ENCODE measurements around the gene CKAP4.

CKAP4 gene

GRCh38 chr12:106274575-106275121 is 26.8 kb upstream of the CKAP4 start:
- DNase-seq = no peak

DNA sequence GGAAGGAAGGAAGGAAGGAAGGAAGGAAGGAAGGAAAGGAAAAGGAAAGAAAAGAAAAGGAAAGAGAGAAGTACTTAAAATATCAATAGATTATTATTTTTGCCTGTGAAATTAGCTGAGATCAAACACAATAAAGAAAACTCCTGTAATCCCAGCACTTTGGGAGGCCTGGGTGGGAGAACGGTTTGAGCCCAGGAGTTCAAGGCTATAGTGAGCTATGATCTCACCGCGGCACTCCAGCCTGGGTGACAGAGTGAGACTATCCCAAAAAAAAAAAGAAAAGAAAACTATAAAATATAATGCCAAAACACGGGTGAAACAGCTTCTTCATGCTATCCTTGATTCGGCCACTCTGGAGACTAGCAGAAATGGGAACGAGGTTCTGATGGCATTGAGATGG is 26.2 kb upstream of the CKAP4 start:
- DNase-seq = no peak

DNA sequence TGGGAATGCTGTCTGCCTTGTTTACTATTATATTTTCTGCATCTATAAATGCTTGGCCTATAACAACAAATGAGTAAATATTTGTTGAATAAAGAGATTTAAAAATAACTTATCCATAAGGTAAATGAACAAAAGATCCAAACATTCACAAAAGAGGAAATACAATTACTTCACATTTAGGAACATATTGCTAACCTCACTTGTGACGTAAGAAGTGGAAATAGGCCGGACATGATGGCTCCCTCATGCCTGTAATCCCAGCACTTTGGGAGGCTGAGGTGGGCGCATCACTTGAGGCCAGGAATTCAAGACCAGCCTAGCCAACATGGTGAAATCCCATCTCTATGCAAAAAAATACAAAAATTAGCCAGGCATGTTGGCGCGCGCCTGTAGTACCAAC is 25.7 kb upstream of the CKAP4 start:
- DNase-seq = no peak

DNA sequence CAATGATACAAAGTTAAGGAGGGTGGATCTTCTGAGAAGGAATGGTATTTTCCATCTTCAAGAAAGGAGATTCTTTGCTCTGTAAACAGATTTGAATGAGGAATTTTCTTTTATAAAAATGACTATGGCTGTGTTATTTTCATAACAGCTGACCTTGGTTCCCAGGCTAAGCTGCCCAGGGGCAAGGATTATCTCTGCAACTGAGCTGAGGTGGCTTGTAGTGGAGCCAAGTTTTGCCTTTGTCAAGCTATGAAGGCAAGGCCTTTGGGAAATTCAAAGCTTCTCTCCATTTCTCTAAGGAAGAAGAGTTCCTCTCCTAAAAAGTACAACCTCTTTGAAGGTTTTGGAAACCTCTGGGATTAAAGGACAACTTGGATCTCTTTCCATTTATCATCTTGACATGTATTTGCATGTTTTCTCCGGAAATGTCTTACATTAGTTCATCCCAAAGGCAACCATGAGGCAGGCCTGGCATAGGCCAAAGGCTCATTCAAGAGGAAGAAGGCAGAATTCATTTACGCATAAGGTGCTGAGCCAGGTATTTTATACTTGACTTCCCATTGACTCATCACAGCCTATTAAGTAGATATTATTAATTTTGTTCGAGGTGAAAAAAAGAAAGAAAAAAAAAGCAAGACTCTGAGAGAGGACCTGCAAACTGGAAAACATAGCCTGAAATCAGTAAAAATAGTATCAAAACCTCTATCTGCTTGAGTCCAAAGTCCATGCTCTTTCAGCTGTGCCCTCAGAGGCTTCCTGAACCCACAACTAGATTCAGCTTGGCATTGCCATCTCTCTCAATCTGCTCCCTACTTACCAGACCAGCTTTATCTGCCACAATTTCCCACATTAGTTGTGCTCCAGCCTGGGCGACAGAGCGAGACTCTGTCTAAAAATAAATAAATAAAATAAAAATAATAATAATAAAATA is 24.0 kb upstream of the CKAP4 start:
- no peak for DNase-seq

DNA sequence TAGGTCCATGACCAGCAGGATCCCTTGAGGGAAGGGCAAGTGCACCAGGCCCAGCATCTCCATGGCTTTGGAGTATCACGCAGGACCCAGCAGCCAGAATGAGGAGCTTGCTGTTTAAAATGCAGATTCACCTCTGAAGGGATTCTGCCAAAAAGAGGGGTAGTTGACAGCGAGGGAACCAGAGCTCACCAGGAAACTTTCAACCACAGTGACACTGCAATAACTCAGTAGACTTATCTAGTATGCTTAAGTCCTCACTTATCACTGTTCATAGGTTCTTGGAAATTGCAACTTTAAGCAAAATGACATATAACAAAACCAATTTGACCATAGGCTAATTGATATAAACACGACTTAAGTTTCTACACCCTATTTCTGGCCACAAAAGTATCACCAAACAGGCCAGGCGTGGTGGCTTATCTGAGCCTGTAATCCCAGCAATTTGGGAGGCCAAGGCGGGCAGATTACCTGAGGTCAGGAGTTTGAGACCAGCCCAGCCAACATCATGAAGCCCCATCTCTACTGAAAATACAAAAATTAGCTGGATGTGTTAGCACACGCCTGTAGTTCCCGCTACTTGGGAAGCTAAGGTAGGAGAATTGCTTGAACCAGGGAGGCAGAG is 21.4 kb upstream of the CKAP4 start:
- DNase-seq = no peak

DNA sequence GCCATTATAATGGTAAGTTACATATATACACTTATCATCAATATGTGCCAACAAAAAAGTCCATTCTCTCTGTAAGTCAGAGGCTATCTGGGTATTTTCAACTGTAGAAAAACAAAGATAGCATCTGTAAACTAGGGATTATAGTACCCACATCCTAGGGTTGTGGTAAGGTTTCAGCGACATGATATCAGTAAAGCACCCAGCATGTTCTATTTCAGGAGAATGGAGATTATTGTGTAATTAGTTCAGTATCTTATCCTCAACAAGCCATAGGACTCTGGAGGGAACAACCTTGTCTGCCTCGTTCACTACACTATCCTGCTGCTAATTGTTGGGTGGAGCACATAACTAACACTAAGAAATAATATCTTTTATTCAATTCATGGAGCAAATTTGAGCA is 19.7 kb upstream of the CKAP4 start:
- no peak for DNase-seq

DNA sequence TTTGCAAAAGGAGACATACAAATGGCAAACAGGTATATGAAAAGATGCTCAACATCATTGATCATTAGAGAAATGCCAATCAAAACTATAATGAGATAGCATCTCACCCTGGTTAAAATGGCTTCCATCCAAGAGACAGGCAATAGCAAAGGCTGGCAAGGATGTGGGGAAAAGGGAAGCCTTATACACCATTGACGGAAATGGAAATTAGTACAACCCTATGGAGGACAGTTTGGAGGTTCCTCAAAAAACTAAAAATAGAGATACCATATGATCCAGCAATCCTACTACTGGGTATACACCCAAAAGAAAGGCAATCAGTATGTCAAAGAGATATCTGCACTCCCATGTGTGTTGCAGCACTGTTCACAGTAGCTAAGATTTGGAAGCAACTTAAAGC is 17.3 kb upstream of the CKAP4 start:
- DNase-seq = no peak

DNA sequence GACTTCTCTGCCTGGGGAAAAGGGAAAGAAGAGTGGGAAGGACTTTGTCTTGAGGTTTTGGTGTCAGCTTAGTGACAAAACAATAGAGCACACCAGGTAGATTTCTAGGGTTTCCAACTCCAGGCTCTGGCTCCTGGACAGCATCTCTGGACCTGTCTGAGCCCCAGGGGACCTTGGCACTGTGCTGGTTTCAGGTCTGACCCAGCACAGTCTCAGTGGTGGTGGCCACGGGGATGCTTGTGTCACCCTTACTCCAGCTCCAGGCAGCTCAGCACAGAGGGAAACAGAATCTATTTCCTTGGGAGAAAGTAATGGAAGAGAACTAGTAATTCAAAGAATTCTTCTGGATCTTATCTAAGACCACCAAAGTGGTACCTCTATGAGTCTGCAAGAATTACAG is 11.1 kb upstream of the CKAP4 start:
- no peak for DNase-seq

DNA sequence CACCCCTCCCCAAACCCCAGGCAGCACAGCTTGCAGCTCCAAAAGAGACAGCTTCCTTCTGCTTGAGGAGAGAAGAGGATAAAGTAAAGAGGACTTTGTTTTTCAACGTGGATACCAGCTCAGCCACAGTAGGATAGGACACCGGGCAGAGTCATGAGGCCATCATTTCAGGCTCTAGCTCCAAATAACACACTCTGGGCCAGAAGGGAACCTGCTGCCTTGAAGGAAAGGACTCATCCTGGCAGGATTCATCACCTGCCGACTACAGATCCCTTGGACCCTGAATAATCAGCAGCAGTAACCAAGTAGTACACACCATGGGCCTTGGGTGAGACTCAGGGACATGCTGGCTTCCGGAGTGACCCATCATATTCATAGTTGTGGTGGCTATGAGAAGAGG is 10.4 kb upstream of the CKAP4 start:
- no peak for DNase-seq

DNA sequence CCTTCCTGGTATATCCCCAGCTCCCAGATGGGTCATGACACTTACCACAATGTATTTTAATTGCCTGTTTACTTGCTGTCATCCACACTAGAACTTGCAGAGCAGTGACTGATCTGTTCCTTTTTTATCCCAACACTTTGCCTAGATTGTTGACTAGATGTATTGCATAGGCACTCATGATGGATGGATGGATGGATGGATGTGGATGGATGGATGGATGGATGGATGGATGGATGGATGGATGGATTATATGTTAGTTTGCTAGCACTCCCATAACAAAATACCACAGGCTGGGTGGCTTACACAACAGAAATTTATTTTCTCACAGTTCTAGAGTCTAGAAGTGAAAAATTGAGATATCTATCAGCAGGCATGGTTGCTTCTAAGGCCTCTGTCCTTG is 8.7 kb upstream of the CKAP4 start:
- DNase-seq = no peak

GRCh38 chr12:106255952-106256351 is 8.1 kb upstream of the CKAP4 start:
- DNase-seq = no peak

GRCh38 chr12:106255493-106255892 is 7.7 kb upstream of the CKAP4 start:
- no peak for DNase-seq

DNA sequence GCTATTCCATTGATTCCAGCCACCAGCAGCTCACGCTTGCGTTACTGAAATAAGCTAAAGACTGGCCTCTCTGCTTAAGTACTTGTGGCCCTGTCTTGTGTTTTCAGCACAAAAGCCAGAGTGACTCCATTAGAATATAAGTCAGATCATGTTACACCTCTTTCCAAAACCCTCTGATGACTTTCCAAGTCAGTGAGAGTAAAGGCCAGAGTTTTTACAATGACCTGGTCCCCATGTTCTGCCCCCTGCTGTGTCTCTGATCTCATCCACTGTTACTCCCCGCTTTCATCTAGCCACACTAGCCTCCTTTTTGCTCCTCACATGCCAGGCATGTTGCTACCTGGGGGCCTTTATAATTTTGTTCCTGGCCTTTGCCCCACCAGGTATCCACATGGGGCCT is 6.9 kb upstream of the CKAP4 start:
- no peak for DNase-seq

- DNase-seq = no peak
Observed at GRCh38 chr12:106251631-106252455, 4.0 kb upstream of the CKAP4 start.

GRCh38 chr12:106249411-106250135 is 1.8 kb upstream of the CKAP4 start:
- DNase-seq = no peak

GRCh38 chr12:106248846-106249371 is 1.1 kb upstream of the CKAP4 start:
- DNase-seq = no peak

DNA sequence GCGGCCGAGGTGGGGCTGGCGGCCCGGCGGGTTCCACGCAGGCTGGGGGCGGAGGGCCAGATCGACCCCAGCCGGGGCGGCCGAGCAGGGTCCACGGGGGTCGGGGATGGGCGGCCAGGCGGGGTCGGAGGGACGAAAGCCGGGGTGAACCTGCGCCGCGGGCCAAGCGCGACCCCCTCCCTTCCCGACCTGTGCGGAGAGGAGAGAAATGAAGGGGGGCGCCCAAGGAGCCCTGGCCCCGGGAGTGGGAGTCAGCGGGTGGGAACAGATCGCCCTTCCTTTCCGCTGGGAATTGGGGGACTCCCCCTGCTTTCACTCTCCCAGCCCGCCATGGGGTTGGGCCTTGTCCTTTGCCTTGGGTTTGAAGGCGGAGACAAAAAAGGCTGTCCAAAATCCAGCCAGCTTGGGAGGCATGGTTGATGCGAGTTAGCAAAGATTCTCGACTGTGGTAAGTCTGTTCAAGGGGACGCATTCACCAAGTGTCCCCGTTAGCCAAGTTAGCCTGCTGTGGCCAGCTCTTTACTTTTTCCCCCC is 559 bp upstream of the CKAP4 start:
- DNase-seq = peak; percentile 33

DNA sequence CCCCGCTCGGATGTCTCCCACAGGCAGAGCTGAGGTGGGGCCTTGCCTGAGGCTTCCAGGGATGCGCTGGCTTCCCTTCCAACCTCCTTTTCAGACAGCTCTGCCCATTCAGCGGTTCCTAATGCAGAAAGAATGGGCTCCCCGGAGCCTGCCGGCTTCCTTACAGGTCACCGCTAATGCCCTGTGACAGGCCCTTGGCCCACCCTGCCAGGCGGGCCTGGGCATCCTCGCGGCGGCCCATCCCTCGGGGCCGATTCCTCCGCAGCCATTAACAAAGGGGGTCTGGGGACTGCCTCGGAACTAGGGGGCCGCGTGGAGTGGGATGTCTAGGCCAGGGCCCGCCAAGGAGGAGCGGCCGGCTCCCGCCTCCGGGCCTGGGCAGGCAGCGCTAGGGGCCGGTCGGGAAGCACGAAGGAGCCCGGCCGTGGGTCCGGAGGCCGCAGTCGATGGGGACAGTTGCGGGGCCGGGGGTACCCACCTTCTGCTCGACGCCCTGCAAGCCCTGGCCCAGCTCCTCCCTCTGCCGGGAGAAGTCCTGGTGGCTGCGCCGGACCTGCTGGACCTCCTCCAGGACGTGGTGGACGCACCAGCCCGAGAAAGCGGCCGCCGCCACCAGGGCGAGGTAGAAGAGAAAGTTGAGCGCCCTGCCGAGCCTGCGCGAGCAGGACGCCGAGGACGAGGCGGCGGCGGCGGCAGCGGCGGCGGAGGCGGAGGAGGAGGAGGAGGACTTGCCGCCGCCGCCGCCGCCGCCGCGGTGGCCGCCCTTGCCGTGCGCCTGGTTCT is 738 bp downstream of the CKAP4 start:
- peak; percentile 45 for DNase-seq

DNA sequence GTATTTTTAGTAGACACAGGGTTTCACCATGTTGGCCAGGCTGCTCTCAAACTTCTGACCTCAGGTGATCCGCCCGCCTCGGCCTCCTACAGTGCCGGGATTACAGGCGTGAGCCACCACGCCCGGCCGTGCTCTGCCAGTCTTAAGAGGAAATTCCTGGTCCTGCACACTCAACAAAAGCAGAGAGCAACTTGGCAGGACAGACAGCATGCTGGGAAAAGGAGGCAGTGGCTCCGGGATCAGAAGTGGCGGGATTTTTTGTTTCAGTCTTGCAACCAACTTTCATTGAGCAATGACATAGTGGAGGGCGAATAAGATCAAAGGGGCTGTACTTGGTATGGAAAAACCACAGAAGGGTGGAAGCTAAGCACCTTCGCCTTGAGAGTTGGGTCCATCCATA is 2.1 kb downstream of the CKAP4 start:
- DNase-seq = no peak

- DNase-seq = no peak
Observed at GRCh38 chr12:106243620-106244019, 4.2 kb downstream of the CKAP4 start.

DNA sequence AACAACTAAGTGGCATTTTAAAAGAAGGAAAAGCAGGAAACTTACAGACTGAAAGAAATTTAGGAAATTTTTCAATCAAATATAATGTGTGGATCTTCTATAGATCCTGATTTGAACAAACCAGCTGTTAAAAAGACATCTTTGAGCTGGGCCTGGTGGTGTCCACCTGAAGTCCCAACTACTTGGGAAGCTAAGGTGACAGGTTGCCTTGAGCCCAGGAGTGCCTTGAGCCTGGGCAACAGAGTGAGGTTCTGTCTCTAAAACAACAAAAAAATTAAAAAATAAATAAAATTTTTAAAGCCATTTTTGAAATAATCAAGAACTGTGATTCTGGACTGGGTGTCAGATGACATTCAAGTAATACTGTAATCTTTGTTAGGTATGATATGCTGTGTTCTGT is 7.0 kb downstream of the CKAP4 start:
- DNase-seq = no peak
